ENCODE results near the gene MPDZ.

- TF ChIP-seq GABPA (IDR thresholded peaks at IDR 0.05; ENCODE audit: low read depth) (no peak), POLR2AphosphoS5 (IDR thresholded peaks at IDR 0.05; ENCODE audit: low read depth) (no peak)
- TF ChIP-seq, protein P1, sequence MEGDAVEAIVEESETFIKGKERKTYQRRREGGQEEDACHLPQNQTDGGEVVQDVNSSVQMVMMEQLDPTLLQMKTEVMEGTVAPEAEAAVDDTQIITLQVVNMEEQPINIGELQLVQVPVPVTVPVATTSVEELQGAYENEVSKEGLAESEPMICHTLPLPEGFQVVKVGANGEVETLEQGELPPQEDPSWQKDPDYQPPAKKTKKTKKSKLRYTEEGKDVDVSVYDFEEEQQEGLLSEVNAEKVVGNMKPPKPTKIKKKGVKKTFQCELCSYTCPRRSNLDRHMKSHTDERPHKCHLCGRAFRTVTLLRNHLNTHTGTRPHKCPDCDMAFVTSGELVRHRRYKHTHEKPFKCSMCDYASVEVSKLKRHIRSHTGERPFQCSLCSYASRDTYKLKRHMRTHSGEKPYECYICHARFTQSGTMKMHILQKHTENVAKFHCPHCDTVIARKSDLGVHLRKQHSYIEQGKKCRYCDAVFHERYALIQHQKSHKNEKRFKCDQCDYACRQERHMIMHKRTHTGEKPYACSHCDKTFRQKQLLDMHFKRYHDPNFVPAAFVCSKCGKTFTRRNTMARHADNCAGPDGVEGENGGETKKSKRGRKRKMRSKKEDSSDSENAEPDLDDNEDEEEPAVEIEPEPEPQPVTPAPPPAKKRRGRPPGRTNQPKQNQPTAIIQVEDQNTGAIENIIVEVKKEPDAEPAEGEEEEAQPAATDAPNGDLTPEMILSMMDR (IDR thresholded peaks at IDR 0.05; ENCODE audit: insufficient read depth, low read length): no peak
Observed at GRCh38 chr9:13113216-13113615, 166.3 kb downstream of the MPDZ start.

Data from HL-60 (cell line).